Placental pericyte (primary cell): ENCODE data around the gene SATB1. TPM values are rescaled to one million over a fixed set of nuclear protein-coding genes. Genes with fewer than 3 reads are reported as not detected.

Experiments
- total RNA-seq: library from RNA; depleted of rRNA; stranded (reverse); fragments of >200 nt; gene quantifications from 2 replicates; pipeline ENCODE4 v1.2.3, GENCODE V29; 2012

The SATB1 gene
- 7.2 and 8.8 TPM in 2 replicates for total RNA-seq

DNA sequence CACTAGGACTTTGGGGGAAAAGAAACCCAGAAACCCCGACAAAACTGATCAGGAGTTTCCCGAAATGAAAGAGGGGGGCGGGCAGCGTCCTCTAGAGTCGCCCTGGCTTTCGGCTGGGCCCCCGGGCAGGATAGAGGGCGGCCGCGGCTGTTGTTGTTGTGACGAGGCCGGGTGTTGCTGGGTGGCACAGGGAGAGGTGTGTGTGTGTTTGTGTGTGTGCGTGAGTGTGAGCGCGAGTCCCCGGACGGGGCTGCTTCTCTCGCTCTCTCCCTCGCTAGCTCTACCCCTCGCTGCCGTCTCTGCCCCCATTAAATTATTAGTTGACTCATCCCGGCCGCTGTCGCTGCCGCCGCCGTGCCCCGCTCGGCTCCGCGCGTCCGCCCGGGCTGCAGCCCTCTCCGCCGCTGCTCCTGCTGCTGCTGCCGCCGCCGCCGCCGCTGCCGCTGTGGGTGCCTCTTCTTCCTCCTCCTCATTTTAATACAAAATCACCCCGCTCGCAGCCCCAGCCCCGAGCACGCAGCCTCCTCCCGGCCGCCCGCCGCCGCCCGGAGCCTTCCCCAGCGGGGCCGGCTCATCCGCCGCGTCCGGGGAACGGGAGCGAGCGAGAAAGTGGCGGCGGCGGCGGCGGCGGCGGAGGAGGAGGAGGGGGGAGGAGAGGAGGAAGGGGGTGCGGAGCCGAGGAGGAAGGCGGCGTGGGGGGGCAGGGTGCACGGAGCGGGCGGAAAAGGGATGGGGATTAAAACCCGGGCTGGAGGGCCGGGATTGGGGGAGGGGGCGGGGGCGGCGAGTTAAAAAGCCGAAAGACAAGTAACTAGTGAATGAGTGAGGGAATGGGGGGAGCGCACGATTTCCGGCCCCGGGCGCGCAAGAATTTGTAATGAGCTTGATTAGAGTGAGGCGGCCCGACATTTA lies at the start of gene SATB1:
Gene SATB1, minus strand, starts transcription at position 611 of the 912 bp plus-strand sequence. CDS start 4,372 bp downstream, outside the sequence.

